Stimulated activated naive CD8-positive, alpha-beta T cell treated with anti-CD3 and anti-CD28 coated beads, Interleukin-15, Interleukin-2, amounts not matched to agents 100 U/mL and 50 U/mL, for 24 hours (primary cell): ENCODE results near the gene CEND1.

Experiments used
- ATAC-seq: fragments of 150-1000 bp; cut with Tn5 transposase; one replicate; pipeline ENCODE4 v1.10.0; 2021
- DNase-seq: peaks from one replicate; pipeline ENCODE4 v3.0.0; 2021

The CEND1 gene

GRCh38 chr11:811446-812245, 21.8 kb upstream of the CEND1 start:
- ATAC-seq (no peak), DNase-seq (no peak)

- DNase-seq (no peak), ATAC-seq (no peak)
Observed at GRCh38 chr11:810040-810567, 20.2 kb upstream of the CEND1 start.

GRCh38 chr11:809287-810039, 19.6 kb upstream of the CEND1 start, which contains the start of gene RPLP2:
RPLP2 (plus strand) TSS chr11:809967; CDS start chr11:810235, 268 bp downstream.
- peak; percentile 84 for ATAC-seq

GRCh38 chr11:808427-809286, 18.8 kb upstream of the CEND1 start:
- DNase-seq (peak; percentile 51), ATAC-seq (no peak)

More at GRCh38 chr11:809287-810039, 19.6 kb upstream of the CEND1 start, which contains the start of gene RPLP2:
- peak; percentile 99 for DNase-seq

- DNase-seq (no peak), ATAC-seq (no peak)
Observed at GRCh38 chr11:804599-804964, 14.7 kb upstream of the CEND1 start.

- ATAC-seq = no peak
- no peak for DNase-seq
Observed at GRCh38 chr11:803770-804598, 14.1 kb upstream of the CEND1 start.

GRCh38 chr11:803467-803742, 13.5 kb upstream of the CEND1 start:
- ATAC-seq = no peak
- no peak for DNase-seq

- no peak for DNase-seq
- no peak for ATAC-seq
Observed at GRCh38 chr11:802693-803466, 13.0 kb upstream of the CEND1 start.

- no peak for ATAC-seq
- DNase-seq = no peak
Observed at GRCh38 chr11:802018-802617, 12.2 kb upstream of the CEND1 start.

GRCh38 chr11:801097-801780, 11.3 kb upstream of the CEND1 start:
- DNase-seq = no peak
- ATAC-seq = no peak

- ATAC-seq (no peak), DNase-seq (no peak)
Observed at GRCh38 chr11:800473-800872, 10.6 kb upstream of the CEND1 start.

GRCh38 chr11:799641-800316, 9.9 kb upstream of the CEND1 start:
- no peak for ATAC-seq
- no peak for DNase-seq

GRCh38 chr11:798093-798713, 8.3 kb upstream of the CEND1 start, which contains the start of gene SLC25A22:
SLC25A22 (minus strand) TSS chr11:798281; CDS start chr11:795006, 3,275 bp downstream.
- ATAC-seq = peak; percentile 50
- DNase-seq = peak; percentile 93

- ATAC-seq = peak; percentile 70
- DNase-seq = peak; percentile 86
Observed at GRCh38 chr11:797296-798092, 7.6 kb upstream of the CEND1 start.

- no peak for DNase-seq
Observed at GRCh38 chr11:796565-797295, 6.8 kb upstream of the CEND1 start.

GRCh38 chr11:795634-796564, 6.0 kb upstream of the CEND1 start:
- peak; percentile 86 for DNase-seq
- peak; percentile 75 for ATAC-seq

More at GRCh38 chr11:796565-797295, 6.8 kb upstream of the CEND1 start:
- ATAC-seq = no peak
